Measurements from ENCODE around the gene FAIM2. TPM values are rescaled to one million over a fixed set of nuclear protein-coding genes. Genes with fewer than 3 reads are reported as not detected.

The FAIM2 gene
- not detected in 2 replicates for total RNA-seq

GRCh38 chr12:49903700-49904423 lies at the start of gene FAIM2:
TSS of gene FAIM2 (minus strand) at chr12:49903900. CDS start at chr12:49903792, 108 bp downstream.
- DNase-seq: peak; percentile 26

GRCh38 chr12:49953151-49953550 lies 49.5 kb upstream of the FAIM2 start:
- no peak for DNase-seq

DNA sequence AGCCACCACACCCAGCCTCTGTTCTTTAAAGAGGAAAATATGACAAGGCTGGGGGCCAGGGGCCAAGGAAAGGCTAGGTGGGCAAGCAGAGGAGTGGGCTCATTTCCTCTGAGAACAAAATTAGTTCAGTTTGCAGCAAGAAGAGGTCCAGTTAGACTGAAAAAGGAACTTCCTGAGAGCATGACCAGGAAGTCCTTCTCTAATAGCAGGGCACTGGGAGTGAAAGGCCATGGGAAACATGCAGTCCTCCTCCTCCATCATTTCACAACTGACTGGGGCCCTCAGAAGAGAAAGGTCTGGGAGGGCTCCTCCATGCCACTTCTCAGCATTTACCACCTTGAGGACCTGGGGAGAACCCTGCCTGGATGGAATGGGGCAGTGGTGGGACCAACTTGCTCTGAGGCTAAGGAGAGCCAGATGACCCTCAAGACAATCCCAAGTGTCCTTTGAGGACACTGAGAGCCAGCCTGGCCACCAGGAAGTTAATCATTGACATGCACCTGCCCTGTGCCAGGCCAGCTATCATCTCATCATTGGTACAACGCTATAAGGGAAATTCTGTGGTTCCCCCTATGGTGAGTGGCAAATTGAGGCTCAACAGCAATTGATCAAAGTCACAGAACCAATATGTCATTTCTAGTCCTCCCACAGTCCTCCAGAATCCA lies 48.8 kb upstream of the FAIM2 start:
- DNase-seq: no peak

DNA sequence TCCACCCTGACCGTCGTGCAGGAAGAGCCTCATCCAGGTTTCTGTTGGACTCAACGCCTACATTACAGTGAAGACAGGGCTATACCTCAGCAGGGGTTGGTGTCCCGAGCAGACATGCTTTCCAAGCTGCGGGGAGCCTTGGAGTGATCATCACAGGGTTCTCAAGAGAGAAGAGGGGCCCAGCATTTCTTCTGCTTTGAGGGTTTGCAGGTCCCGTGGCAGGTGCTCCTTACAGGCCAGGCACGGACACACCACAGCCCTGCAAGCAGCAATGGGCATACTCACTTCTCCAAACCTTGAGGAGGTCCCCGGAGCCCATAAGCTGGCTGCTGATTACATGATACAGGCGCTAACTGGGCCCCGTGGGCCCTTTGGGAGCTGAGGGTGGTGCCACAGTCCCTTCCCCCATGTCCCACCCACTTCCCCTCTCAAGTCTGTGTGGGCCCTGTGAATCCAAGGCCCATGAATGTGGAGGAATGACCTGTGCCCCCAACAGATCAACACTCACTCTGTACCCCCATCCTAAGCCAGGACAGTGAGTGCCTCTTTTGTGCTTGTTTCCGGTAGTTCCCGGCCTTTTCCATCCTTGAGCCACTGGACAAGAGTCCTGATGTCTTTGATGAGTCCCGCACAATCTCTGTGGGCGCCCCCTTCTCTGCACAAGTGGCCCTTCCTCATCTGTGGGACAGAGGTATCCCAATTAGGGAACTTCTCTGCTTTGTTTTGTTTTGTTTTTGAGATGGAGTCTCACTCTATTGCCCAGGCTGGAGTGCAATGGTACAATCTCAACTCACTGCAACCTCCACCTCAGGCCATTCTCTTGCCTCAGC lies 47.9 kb upstream of the FAIM2 start:
- DNase-seq: no peak

DNA sequence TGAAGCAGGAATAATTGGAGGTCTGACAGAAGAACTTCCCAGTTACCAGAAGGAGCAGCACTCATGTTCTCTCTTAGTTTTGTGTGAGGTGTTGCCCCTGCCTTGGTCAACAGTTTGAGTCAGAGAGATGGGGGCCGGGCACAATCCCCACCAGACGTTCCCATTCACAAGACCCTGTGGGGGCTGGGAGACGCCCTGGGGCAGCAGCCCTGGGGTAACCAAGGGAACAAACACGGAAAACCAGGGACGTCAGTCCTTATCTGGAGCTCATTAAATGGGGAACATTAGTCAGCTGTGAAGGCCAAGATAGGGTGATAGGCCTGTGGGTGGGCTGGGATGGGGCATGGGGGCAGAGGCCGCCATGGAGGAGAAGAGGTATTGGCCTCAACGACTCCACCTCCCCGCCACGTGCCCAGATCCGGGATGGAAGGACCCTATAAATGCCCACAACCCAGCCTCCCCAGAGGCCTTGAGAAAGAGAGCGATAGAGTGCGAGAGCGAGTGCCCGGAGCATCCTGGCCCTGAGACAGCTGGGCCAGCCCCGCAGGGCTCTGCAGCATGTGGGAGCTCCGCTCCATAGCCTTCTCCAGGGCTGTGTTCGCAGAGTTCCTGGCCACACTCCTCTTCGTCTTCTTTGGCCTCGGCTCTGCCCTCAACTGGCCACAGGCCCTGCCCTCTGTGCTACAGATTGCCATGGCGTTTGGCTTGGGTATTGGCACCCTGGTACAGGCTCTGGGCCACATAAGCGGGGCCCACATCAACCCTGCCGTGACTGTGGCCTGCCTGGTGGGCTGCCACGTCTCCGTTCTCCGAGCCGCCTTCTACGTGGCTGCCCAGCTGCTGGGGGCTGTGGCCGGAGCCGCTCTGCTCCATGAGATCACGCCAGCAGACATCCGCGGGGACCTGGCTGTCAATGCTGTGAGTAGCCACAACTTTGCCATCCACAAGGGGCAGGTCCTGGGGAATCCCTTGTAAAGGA lies 46.9 kb upstream of the FAIM2 start, which contains the start of gene AQP2:
Gene AQP2, plus strand, starts transcription at position 465 of the 979 bp plus-strand sequence. Its CDS starts 94 bp downstream, at position 559.
- no peak for DNase-seq

GRCh38 chr12:49949866-49950265 lies 46.2 kb upstream of the FAIM2 start:
- DNase-seq: no peak

- no peak for DNase-seq
Measured at GRCh38 chr12:49948866-49949845, 45.5 kb upstream of the FAIM2 start.

GRCh38 chr12:49947593-49948226 lies 44.0 kb upstream of the FAIM2 start:
- no peak for DNase-seq

DNA sequence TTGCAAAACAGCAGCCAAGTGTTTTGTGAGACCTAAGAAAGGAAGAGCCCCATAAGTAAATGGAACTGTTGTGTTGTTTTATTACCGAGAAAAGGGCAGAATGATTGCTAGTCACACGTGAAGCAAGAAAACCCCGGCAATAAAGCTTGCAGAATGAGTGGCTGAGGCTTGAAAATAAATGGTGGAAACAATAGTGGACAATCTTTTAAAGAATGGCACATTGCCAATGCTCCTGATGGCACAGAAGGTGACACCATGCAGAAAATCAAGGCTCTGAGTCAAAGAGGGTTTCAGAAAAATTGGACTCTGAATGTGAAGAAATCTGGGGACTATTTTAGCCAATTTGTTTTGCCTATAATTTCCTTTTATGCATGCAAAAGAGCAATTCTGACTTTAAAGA lies 42.8 kb upstream of the FAIM2 start:
- no peak for DNase-seq

DNA sequence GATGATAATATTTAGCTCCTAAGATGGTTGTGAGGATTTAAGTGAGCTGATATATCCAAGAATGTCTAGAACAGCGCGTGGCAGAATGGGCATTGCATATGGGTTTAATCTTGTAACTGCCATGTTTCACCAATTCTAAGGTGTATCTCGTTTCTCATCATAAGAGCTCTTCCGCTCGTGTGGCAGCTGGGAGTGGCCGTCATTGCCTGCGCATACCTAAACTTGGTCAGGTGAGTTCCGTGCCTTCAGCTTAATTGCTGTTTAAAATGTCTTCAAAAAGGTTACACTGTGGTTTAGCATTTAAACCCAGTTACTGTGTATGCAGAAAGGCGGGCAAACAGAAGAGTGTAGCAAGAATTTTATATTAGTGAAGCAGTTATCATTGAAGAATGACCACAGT lies 42.4 kb upstream of the FAIM2 start:
- no peak for DNase-seq

GRCh38 chr12:49945394-49946080 lies 41.8 kb upstream of the FAIM2 start:
- DNase-seq: peak; percentile 89

- DNase-seq: no peak
Measured at GRCh38 chr12:49944718-49945117, 41.0 kb upstream of the FAIM2 start.

DNA sequence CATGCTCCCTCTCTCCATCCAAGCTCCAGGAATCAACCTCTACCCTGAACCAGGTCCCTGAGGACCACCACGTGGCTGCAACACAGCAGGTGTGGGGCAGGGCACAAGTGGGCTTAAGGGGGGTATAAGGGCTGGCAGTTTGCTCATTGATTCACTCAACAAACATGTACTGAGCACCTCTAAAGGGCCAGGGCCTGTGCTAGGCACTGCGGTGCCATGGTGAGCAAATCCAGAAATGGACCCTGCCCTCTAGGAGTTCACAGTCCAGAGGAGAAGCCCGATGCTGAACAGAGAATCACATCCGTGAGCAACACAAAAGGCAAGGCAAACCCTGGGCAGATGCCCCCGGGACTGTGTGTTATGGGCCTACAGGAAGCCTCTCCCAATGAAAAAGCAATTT lies 40.3 kb upstream of the FAIM2 start:
- no peak for DNase-seq

DNA sequence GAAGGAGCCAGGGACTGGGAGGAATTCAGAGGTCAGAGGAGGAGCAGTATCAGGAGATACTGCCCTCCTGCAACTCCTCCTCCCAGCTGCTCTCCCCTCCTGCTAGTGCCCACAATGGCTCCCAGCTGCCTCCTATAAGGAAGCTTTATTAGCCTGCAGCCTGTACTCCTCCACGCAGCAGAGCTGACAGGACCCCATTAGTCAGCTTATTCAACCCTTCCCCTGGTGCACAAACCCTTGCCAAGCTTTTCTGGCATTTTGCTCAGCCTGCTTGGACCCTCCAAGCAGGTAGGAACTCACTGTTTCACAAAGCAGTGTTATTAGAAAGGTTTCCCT lies 39.9 kb upstream of the FAIM2 start:
- no peak for DNase-seq

GRCh38 chr12:49942921-49943624 lies 39.4 kb upstream of the FAIM2 start:
- DNase-seq: no peak

GRCh38 chr12:49942512-49942893 lies 38.8 kb upstream of the FAIM2 start:
- DNase-seq: no peak

DNA sequence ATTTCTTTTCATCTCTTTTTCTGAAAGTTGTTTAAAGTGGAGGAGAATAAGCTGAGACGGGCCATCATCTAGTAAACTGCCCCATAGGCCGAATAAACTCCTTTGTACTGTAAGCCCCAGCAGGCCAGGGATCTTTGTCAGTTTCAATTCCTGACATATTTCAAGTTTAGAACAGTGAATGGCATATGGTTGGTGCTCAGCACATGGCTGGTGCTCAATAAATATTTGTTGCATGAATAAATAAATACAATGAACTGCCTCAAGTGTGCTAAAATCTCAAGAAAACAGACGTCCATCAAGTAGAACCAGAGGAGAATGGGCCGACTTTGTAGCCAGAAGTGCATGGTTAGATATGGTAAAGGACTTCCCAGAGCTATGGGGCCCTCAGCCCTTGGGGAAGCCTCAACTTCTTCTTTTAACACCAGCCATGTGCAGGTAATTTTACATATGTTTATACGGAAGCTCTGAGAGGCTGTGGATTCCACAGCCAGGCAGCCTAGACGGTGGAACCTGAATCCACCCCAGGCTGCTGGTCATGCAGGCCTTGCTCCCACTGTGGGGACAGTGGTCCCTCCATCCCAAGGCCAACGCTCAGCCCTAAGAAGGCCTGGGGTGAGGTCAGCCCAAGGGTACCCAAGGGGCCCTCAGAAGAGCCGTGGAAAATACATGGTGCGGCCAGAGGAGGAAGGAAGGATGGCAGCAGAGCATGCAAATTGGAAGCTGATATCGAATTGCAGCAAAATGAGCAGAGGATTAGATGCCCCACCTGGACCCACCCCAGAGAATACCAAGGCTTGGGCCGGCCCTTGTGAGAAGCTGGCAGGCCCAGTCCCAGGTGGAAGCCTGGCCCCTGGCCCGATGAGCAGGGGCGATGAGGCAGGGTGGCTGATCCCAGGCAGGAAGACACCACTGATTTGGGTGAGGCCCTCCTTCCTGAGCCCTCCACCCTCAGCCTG lies 38.1 kb upstream of the FAIM2 start:
- DNase-seq: no peak

DNA sequence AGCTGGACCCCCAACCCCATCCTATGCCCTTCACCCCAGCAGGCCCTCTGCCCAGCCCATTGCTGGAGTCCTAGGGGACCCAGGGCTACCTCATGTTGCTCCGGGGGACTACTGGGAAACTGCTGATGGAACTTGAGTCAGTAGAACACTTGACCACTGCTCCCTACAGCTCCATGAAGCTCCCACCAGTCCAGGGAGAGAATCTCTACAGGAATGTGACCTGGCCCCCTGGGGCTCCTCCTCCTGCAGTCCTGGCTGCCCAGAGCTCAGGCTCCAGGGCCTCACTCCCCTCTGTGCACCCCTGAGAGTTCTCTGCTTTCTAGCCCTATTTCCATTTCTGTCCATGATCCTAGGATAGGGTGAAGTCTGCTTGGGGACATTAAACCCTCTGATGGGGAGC lies 36.0 kb upstream of the FAIM2 start:
- DNase-seq: no peak
